ENCODE results near the gene COX17.

DNA sequence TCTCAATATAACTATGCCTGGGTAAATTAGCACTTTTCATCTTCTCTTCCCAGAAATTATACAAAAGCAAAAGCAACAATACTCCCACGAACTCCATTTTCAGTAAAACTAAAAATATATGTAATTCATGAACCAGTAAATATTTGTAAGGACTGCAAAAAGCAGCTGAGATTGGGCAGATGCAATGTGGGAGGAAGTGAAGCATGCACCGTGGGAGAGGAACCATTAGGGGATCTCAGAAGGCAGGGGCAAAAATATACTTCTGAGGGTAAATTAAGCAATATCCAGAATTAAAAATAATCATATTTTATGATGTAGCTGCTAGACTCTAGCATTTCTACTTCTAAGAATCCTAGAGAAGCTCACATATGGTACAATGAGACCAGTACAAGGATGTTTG lies 45.8 kb upstream of the COX17 start:
- TF ChIP-seq CTCF (IDR thresholded peaks at IDR 0.05 in 8 of 11, conservative IDR thresholded peaks at IDR 0.05 in 3 of 11) (no peak), POLR2A (IDR thresholded peaks at IDR 0.05) (no peak)

Data from spleen (tissue), 7 donors.